DMS53 (cell line): Measurements from ENCODE around the gene CPSF7.

Source experiments
- DNase-seq: peaks from one replicate; lab custom pipeline; 2025; lab: John Stamatoyannopoulos, UW

Gene CPSF7

DNA sequence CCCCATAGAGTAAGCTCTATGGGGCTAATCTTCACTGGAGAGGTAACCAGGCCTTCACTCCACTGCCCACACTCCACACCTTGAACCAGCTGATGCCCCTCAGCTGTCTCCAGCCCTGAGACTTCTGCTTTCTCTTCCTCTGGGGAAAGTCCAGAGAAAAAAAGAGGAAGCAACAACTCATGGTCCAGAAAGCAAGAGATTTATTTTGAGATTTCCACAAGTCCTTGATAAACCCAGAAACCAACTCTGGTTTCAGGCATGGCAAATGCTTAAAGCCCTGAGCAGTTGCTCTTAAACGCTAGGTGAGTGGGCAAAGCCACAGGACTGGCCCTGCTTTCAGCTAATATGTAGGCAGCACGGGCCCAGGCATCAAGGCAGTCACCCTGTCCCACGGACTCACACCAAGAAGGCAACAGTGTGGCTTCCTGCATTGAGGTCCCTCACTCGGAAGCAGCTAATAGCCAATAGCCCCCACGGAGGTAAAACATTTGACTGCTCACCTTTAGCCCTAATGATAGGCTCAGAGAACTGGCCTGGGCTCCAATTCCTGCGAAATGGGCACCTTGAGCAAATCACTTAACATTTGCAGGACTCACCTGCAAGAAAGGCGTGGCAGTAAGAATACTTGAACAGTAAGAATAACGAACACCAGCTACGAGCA is 72.4 kb downstream of the CPSF7 start:
- DNase-seq: no peak

DNA sequence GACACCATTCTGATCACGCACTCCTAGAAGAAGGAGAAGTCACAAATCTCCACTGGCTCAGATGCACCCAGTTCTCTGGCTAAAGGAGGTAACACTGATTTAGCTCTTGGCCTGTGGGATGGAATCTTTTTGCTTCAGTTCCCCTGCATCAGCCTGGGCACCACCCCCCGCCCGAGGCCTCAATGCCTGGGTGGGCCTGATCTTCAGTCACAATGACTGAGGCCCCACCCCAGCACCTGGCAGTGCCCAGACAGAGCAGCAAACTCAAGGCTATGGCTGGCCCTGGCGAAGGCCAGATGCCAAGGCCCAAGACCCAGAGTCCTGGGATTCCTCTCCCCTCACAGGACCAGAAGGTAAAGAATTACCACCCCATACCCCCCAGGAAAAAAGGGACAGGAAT is 73.1 kb downstream of the CPSF7 start:
- DNase-seq: no peak

DNA sequence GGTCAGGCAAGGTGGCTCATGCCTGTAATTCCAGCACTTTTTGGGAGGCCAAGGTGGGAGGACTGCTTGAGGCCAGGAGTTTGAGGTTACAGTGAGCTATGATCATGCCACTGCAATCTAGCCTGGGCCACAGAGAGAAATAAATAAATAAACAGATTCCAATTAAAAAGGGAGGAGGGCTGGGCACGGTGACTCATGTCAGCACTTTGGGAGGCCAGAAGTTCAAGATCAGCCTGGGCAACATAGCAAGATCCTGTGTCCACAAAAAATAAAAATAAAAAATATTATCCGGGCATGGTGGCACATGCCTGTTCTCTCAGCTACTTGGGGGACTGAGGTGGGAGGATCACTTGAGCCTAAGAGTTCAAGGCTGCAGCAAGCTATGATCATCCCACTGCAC is 75.6 kb downstream of the CPSF7 start:
- DNase-seq: no peak

DNA sequence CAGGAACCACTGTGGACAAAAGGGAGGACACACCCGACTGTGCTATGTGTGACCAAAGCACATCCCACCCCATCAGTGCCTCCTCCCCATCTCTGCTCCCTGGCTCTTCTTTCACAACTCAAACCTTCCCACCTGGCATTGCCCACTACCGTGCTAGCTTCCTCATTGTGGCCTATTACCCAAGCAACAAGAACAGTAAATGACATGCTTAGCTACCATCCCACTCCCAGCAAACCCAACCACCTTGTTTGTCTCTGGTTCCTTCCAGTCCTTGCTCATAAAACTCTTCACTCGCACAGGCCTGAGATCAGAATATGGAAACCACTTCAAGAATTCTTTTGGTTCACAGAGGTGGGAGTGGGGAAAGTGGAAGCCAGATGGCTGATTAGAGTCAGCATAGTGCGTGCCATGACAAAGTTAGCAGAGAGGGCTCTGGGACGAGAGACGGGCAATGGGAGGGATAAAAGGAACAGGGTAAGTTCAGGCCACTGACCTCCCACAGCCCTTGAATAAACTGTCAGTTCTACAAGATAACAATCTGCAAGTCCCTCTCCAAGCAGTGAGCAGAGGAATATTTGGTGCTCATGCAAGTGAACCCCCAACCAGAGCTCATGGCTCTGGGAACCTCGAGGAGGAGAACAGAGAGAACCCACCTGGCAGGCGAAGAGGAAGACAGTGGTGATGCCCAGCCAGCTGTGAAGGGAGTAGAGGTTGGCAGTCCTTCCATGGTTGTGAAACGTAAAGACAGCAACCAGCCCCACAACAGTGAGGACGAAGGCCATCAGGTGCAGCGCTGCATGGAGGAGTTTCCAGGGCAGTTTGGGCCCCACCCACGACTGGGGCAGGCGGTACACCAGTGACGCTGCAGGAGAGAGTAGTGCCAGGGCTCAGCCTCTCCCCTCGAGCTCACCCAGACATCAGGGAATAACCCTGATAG is 76.4 kb downstream of the CPSF7 start:
- DNase-seq: no peak
